ENCODE measurements around the gene COA1.
"Not testable (repeated sequence)": the region's sequence is repeated elsewhere in the genome, so short reads cannot be mapped to it uniquely, and the experiment has no call there.

COA1 gene, protein sequence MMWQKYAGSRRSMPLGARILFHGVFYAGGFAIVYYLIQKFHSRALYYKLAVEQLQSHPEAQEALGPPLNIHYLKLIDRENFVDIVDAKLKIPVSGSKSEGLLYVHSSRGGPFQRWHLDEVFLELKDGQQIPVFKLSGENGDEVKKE

DNA sequence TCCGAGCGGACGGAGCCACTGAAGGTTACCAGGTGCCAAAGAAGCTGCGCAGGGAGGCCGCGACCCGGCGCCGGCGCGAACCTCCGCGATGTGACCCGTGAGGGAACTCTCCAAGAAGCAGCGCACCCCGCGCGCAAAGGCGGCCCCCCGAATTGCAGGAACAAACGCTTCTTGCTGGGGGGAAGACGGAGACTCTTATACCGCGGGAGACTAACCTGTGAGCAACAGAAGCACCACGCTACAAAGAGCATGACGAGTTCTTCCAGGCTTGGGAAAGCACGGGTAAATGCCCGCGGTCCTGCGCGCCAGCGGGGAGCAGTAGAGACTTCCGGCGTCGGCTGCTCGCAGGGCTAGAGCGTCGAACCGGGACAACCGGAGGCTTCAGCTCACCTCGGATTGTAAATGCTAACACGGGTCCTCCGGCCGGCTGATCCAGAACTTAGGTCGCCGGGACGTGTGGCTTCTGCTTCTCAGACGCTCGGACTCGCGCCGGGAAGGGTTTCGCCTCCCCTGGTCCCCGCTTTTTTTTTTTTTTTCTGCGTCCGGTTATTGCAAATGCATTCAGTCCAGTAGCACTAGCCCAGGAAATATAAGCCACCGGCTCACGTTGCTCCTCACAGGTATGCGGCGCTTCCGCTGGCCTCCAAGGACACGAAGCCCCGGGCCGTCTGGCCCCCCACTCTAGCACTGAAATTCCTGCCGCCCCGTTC is at the start of gene COA1:
Gene COA1 (minus strand): TSS at position 310 of the 710 bp plus-strand sequence. CDS start 80,909 bp downstream, outside the sequence.
- peak; percentile 76 for DNase-seq

DNA sequence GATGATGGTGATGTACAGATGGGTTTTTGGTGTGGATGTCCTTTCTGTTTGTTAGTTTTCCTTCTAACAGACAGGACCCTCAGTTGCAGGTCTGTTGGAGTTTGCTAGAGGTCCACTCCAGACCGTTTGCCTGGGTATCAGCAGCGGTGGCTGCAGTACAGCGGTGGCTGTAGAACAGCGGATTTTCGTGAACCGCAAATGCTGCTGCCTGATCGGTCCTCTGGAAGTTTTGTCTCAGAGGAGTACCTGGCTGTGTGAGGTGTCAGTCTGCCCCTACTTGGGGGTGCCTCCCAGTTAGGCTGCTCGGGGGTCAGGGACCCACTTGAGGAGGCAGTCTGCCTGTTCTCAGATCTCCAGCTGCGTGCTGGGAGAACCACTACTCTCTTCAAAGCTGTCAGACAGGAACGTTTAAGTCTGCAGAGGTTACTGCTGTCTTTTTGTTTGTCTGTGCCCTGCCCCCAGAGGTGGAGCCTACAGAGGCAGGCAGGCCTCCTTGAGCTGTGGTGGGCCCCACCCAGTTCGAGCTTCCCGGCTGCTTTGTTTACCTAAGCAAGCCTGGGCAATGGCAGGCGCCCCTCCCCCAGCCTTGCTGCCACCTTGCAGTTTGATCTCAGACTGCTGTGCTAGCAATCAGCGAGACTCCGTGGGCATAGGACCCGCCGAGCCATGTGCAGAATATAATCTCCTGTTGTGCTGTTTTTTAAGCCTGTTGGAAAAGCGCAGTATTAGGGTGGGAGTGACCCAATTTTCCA is 49.1 kb upstream of the COA1 start:
- not testable (repeated sequence) for DNase-seq

DNA sequence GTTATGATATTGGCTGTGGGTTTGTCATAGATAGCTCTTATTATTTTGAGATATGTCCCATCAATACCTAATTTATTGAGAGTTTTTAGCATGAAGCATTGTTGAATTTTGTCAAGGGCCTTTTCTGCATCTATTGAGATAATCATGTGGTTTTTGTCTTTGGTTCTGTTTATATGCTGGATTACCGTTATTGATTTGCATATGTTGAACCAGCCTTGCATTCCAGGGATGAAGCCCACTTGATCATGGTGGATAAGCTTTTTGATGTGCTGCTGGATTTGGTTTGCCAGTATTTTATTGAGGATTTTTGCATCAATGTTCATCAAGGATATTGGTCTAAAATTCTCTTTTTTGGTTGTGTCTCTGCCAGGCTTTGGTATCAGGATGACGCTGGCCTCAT is 45.9 kb upstream of the COA1 start:
- not testable (repeated sequence) for DNase-seq

DNA sequence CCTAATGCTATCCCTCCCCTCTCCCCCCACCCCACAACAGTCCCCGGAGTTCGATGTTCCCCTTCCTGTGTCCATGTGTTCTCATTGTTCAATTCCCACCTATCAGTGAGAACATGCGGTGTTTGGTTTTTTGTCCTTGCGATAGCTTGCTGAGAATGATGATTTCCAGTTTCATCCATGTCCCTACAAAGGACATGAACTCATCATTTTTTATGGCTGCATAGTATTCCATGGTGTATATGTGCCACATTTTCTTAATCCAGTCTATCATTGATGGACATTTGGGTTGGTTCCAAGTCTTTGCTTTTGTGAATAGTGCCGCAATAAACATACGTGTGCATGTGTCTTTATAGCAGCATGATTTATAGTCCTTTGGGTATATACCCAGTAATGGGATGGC is 43.9 kb upstream of the COA1 start:
- DNase-seq: not testable (repeated sequence)

DNA sequence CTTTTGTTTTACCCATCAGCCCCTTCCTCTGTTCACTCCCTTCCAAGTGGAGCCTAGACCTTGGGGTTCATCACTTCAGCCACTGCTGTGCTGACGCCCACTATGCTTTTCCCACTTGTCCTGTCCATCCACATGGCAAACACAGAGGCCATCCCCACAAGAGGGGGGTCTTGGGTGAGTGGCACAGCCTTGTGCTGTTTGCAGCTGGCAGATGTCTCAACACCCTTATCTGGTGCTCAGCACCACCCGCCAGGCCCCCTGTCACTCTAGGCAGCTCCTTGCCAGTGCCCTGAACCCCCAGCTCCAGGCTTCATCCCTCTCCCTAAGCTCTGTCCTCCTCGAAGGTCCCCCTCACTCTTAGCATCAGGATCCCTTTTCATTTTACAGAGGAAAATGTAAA is 42.2 kb upstream of the COA1 start:
- DNase-seq: no peak

DNA sequence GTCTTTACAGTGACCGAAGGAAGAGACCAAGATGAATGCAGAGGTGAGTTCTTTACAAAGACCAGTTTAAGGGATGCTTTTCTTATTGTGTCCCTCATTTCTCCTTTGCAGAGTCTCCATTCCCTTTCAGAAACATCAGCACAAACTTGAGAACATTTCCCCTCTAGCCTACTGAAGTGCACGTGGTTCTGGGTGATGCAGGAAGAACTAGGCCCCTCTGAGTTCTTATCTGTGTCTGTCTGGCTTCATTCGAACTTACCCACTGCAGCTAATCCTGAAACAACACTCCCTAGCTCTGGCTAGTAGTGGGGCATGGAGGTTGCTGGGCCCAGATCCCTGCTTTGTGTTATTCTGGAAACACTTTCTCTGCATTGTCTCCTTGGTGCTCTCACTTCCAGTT is 41.8 kb upstream of the COA1 start:
- DNase-seq: no peak

DNA sequence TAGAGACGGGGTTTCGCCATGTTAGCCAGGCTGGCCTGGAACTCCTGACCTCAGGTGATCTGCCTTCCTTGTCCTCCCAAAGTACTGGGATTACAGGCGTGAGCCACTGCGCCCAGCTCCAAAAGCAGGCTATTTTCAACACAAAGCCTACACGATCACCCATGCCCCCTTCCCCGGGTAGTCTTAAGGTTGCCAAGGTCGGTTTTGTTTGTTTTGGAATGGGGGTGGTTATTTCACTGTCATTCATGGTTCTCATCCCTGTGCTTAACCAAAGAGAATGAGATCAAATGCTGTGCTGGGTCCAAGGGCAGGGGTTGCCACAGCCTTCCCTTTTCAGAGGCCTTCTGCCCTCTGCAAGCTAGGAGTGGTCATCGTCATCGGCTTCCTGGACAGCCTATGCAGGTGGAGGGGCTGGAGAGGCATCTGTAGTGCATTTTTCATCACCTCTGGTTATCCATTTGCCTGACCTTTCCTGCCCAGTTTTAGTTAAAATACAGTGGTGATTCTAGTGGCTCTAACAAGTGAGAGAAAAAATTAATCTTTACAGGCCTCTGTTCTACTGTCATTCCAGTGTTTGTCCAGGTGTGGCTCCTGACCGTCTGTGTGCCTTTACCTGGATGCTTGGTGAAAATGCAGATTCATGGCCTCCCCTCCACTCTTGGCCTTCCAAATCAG is 40.6 kb upstream of the COA1 start:
- no peak for DNase-seq

DNA sequence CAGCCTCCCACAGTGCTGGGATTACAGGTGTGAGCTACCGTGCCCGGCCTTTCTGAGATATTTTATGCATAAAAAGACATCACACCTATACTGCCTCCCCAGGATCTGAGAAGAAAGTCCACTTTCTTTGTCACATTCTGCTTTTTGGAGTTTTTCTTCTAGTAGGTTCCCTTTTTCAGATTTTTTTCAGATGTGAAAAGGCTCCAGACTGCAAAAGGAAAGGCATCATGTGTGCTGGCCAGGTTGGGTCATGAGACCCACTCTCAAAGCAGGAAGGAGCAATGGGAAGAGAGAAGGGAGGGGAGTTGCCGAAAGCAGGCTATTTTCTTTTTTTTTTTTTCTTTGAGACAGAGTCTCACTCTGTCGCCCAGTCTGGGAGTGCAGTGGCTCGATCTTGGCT is 40.0 kb upstream of the COA1 start:
- no peak for DNase-seq

DNA sequence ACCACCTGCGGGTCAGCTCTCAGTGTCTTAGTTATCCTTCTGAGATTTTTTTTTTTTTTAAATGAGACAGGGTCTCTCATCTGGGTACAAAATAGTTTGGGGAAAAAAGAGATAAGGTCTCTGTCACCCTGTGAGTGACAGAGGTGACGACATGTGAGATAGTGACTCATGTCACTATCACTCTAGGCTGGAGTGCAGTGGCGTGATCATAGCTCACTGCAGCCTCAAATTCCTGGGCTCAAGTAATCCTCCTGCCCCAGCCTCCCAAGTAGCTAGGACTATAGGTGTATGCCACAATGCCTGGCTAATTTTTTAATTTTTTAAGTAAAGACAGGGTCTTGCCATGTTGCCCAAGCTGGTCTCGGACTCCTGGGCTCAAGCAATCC is 39.6 kb upstream of the COA1 start:
- DNase-seq: no peak

DNA sequence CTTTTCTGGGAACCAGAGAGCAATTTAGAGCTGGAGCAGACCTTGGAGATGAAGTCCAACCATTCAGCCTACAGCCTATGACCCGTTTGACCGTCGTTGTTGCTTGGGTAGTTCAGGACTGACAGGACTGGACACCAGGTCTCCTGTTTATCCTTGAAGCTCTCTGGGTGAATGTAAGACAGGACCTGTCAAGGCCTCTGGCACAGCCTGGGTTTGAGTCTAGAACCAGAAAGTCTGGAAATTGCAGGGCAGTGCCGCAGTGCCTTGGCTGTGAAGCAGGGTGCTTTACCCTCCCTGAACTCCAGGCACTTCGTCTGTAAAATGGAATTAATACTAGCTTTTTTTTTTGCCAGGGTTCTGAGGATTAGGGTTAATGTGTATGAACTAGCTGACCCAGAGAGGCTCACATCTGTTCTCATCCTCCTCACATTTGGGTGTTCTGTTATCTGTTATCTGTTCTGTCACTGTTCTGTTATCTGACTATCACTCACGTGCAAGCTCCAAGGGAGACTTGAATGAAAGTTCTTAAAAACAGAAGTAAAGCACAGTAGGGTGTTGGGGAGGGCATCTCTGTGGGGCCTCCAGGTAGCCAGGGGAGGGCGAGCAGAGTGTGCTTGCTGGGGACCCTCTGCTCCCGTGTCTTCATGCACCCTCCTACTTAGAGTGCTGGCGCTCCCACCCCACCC is 39.0 kb upstream of the COA1 start:
- no peak for DNase-seq

DNA sequence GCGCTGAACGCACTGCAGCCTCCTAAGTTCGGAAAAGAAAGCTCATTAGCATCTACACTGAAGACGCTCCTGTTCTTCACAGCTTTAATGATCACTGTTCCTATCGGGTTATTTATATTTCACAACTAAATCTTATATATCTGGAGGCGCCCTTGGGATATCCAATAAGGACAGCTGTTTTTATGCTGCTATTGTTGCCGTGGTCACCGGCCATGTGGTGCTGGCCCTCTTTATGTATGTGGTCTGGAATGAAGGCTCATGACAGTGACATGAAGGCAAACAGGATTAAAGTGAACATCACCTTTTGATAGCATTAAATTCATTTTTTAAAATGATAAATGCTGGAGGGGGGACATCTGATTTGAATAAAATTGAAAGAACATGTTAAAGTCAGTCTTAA is 38.0 kb upstream of the COA1 start:
- DNase-seq: no peak

DNA sequence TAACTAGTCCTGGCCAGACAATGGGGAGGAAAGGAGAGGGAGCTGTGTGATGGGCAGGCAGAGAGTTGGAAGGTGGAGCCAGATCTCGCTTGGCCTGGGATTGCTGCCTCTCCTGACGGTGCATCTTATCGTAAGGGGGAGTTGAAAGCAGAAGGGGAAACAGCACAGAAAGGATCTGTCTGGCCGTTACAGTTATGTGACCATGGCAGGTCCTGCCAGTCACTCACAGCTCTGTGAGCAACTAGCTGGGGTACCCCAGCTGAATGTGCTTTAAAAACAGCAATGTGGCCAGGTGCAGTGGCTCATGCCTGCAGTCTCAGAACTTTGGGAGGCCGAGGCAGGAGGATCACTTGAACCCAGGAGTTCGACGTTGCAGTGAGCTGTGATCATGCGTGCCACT is 37.2 kb upstream of the COA1 start:
- no peak for DNase-seq

DNA sequence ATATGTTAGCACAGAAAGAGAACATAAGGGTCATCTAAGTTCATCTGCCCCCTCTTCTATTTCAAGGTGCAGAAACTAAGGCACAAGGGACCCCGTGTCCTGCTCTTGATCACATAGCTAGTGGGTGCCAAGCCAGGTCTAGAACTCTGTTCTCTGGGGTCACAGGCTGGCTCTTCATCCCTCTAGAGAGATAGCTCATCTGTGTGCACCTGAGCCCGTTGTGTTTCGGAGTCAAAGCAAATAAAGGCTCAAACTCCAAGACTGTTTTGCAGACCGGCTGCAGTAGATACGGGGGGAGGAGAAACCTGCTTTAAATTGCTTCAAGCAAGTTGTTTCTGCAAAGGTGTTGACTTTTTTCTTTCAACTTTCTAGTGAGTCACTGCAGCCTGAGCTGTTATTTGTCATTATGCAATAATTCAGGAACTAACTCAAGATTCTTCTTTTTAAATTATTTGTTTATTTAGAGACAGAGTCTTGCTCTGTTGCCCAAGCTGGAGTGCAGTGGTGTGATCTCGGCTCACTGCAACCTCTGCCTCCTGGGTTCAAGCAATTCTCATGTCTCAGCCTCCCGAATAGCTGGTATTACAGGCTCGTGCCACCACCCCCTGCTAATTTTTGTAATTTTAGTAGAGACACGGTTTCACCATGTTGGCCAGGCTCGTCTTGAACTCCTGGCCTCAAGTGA is 35.6 kb upstream of the COA1 start:
- DNase-seq: no peak

DNA sequence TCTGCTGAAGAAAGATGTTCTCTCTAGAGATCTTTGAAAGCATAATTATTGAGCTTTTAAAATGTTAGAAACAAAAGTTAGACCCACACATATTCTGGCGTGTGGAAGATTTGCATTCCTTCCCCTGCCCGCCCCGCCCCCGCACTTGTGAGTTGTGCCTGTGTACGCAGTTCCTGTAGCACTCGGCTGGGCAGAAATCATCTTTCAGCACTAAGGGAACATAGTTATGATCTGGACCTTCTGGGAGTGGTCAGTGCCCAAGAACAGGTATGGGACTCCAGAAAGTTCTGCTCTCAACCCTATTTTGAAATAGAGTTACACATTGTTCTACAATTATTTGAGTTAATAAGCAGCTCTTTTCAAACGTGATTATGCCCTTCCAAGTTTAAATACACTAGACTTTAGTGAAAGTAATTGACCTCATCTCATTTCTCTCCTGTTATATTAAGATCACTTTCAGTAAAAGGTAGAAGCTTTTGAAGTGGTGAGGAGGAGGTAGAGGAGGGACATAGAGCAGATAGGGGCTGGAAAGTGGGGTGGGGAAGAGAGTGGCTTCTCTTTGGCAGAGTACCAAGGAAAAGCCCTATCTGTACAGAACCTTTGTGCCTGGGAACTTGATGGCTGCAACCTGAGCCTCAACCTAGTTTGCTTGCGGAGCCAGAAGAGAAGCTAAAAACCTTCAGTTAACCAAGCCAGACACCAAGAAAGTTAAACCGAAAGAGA is 34.9 kb upstream of the COA1 start:
- DNase-seq: peak; percentile 35

DNA sequence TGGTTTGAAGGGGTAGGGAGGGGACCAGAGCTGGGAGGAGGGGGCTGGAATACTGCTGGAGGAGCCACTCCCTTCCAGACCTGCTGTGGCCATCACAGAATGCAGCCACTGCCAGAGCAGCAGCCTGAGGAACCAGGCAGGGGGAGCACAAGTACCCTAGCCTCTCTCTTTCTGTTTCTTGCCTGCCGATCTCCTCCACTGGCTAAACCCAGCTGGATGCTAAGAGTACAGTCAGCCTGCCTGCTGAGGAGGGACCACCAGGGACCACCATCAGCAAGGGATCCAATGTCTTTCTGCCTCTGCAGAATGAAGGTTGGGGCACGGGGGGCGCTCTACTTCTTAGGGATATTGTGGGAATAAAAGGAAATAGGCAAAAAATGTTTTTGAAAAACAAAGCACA is 33.9 kb upstream of the COA1 start:
- no peak for DNase-seq

DNA sequence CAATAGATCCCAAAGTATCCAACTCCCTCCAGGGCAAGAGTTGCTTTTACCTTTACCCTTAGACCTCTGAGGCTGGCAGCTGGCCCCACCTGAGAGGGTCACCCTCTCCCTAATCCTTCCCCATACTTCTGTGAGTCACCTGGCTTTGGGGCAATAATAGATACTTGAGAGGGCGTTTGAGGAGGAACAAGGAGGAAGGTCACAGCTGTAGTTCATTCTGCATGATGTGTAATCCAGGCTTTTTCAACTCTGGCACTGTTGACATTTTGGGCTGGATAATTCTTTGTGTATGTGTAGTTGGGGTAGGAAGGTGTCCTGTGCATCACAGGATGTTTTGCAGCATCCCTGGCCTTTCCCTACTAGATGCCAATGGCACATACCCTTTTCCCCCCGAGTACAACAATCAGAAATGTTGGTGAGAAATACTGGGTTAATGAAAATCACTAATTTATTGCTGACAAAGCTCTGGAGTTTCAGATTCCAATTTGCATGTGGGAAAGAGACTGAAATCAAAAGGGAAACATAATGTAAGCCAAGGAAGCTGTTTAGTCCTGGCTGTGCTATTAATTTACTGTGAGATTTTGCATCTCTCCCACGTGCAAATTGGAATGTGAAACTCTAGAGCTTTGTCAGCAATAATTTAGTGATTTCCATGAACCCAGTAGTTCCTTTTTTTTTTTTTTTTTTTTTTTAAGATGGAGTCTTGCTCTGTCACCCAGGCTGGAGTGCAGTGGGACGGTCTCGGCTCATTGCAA is 32.8 kb upstream of the COA1 start:
- no peak for DNase-seq

DNA sequence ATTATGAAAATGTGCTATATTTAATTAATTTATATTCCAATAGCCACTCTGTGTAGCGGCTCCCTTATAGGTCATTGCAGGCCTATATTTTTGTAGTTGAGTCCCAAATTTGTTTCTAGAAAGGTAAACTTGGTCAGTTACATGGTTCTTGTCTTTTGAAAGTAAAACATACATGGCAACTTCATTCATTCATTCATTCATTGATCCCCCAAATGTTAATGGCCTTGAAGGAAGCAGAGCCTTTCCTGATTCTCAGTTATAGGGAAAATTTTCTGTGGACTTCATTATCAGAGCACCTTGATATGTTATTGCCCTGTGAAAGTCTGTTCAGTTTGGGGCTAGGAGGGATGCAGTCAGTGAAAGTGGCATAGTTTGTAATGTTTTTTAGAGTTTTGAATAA is 32.1 kb upstream of the COA1 start:
- DNase-seq: no peak

DNA sequence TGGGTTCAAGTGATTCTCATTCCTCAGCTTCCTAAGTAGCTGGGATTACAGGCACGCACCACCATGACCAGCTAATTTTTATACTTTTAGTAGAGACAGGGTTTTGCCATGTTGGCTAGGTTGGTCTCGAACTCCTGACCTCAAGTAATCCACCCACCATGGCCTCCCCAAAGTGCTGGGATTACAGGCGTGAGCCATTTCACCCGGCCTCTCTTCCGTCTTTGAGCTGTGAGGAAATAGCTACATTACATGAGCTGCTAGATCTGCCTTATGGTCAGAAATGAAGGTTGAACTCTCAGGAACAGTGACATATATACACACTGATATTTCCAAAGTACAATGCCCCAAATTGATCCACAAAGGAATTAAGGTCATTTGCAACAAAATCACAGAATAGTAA is 31.5 kb upstream of the COA1 start:
- DNase-seq: no peak

DNA sequence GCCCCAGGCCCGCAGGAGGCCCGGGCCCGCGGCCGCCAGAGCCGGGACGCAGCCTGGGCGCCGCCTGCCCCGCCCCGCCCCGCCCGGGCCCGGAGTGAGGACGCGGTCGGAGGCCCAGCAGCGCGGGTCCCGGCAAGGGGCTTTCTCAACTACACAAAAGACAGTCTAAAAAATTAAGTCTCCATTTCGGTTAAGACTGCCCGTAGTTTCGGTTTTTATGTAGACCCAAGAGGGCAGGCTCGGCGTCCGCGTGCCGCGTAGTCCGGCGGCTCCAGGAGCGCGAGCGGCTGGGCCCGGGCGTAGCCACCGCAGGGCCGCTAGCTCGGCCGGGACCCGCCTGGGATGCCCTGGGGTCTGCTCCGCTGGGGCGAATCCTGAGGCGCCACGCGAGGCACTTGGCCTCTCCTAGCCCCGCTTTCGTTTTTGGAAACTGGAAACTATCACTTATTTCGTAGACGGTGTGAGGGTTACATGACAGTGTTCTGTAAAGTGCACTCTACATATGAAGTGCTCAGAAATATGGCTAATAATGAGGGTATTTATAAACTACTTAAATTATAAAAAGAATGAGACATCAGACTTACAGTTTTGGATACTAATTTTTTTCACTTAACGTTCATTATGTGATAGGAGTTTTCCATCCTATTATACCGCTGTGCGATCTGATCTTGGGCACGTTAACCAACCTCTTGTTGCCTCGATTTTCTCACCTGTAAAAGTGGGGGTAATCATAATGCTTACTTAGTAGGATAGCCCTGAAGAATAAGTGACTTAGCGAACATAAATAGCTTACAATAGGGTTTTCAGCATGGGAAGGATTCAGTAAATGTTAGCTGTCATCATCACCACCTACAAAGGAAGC is 29.7 kb upstream of the COA1 start:
- DNase-seq: peak; percentile 39

Measured in stimulated activated naive CD4-positive, alpha-beta T cell treated with Interleukin-2 at 50 U/mL for 16 hours (primary cell).